ENCODE data around the gene KIT. TPM values are rescaled to one million over a fixed set of nuclear protein-coding genes. Genes with fewer than 3 reads are reported as not detected.

Gene KIT
- total RNA-seq, 3 donors from 2014 or later, result 3.0 to 32.8 (median 16.8) TPM

DNA sequence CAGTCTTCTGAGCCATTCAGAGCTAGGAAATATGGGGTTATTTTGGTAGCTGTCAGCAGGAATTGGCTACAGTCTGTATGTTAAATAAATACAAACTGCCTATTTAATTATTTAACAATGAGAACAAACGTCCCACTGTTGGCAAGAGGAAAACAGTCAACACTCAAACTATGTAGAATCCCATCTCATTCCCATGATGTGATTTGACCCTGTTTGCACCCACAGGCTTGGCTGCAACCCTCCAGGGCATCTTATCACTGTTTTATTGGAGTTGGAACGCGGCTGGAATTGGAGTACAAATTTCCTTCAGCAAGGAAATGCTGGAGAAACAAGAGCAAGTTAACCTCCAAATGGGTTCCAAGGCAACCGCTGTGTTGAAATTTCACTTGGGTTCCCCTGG, 124.0 kb downstream of the KIT start:
- intact Hi-C loops (cut with DNase I, micrococcal nuclease), result no loop called here
- ATAC-seq, result no peak
- no peak overlapping the region for H3K4me3 ChIP-seq
- DNase-seq, result no peak
- H3K36me3 ChIP-seq (ENCODE audit: low read depth), result no peaks in the 10 kb centered on the region
- H3K9me3 ChIP-seq, result no peaks in the 10 kb centered on the region
- no peaks in the 10 kb centered on the region for H3K4me1 ChIP-seq (ENCODE audit: low read depth)
- no peak for TF ChIP-seq CTCF (IDR thresholded peaks at IDR 0.05)

DNA sequence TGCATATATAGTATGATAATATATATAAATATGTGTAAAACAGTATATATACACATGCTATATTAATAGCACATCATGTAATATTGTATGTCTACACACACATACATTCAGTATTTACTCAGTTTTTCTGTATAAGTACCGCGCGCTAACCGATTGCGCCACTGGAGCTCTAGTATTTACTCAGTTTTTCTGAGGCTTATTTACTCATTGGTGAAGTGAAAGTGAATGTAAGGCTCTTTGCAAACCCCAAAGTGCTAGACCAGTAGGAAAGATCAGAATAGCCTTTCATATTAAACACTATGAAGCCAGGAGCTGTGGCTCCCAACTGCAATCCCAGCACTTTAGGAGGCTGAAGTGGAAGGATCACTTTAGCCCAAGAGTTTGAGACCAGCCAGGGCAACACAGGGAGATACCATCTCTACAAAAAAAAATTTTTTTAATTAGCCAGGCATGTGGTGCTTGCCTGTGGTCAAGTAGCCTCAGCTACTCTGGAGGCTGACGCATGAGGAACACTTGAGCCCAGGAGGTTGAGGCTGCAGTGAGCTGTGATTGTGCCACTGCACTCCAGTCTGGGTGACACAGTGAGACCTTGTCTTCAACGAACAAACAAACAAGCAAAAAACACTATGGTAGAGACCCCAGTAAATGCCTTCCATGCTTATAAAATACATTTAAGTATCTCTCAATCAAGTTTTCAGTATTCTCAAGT, 125.8 kb downstream of the KIT start:
- no peak overlapping the region for H3K4me3 ChIP-seq
- TF ChIP-seq CTCF (IDR thresholded peaks at IDR 0.05), result no peak
- H3K9me3 ChIP-seq, result no peaks in the 10 kb centered on the region
- DNase-seq (no peak), ATAC-seq (peak; percentile 24)
- no peaks in the 10 kb centered on the region for H3K4me1 ChIP-seq (ENCODE audit: low read depth)
- no peaks in the 10 kb centered on the region for H3K36me3 ChIP-seq (ENCODE audit: low read depth)
- intact Hi-C loops (cut with DNase I, micrococcal nuclease), result no loop called here

DNA sequence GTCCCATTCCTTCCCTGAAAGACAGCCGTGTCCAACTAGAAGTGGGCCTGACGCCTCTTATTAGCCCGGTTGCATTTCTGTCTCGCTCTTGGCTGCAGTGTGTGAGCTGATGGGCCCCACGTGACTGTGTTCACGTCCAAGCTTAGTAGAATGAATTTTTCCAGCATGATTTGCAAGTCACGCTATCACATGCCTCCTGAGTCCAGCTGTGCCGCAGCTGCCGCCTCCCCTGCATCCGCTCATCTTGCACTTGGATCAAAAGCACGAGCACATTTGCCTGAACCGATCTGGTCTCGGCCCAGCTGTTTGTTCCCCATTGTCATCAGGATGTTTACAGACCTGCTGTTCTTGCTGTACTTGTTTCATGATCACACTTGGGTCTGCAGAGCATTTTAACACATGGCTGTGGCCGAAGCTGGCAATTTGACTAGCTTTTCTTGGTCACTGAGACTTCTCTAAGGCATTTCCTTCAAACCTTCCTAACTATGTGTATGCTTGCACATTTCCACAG, 126.5 kb downstream of the KIT start:
- intact Hi-C loops (cut with DNase I, micrococcal nuclease), result no loop called here

More for the DNA sequence above, 126.5 kb downstream of the KIT start:
- Histone ChIP-seq H3K4me3 (no peak overlapping the region), H3K4me1 (ENCODE audit: low read depth) (no peaks in the 10 kb centered on the region), H3K36me3 (ENCODE audit: low read depth) (no peaks in the 10 kb centered on the region), H3K9me3 (no peaks in the 10 kb centered on the region)
- DNase-seq, result peak; percentile 58 to 73 (median 72)
- TF ChIP-seq CTCF (IDR thresholded peaks at IDR 0.05), result no peak
- ATAC-seq, result peak; percentile 71

Measured in mucosa of descending colon (tissue), 3 donors.